NCI-H128 (cell line): Measurements from ENCODE around the gene SCN9A.
"Not testable (repeated sequence)": the region's sequence is repeated elsewhere in the genome, so short reads cannot be mapped to it uniquely, and the experiment has no call there.

ENCODE experiments used
- DNase-seq: peaks from one replicate; lab custom pipeline; 2025; ENCODE audit not compliant: unreplicated experiment; lab: John Stamatoyannopoulos, UW

SCN9A gene

GRCh38 chr2:166246901-166247300 is 128.8 kb downstream of the SCN9A start:
- no peak for DNase-seq

GRCh38 chr2:166242309-166242708 is 133.4 kb downstream of the SCN9A start:
- no peak for DNase-seq

GRCh38 chr2:166240387-166241313 is 135.1 kb downstream of the SCN9A start:
- DNase-seq, result no peak

GRCh38 chr2:166239548-166239947 is 136.2 kb downstream of the SCN9A start:
- no peak for DNase-seq

GRCh38 chr2:166238176-166238575 is 137.6 kb downstream of the SCN9A start:
- DNase-seq, result no peak

- DNase-seq, result no peak
Measured at GRCh38 chr2:166234112-166234846, 141.5 kb downstream of the SCN9A start.

GRCh38 chr2:166233244-166233643 is 142.5 kb downstream of the SCN9A start:
- no peak for DNase-seq

GRCh38 chr2:166230724-166231070 is 145.0 kb downstream of the SCN9A start:
- no peak for DNase-seq

GRCh38 chr2:166230024-166230723 is 145.6 kb downstream of the SCN9A start:
- DNase-seq, result no peak

GRCh38 chr2:166229678-166230023 is 146.1 kb downstream of the SCN9A start:
- DNase-seq, result no peak

GRCh38 chr2:166224197-166224596 is 151.5 kb downstream of the SCN9A start:
- no peak for DNase-seq

GRCh38 chr2:166223298-166223697 is 152.4 kb downstream of the SCN9A start:
- DNase-seq, result no peak

- no peak for DNase-seq
Measured at GRCh38 chr2:166211079-166211478, 164.7 kb downstream of the SCN9A start.

GRCh38 chr2:166209944-166210343 is 165.8 kb downstream of the SCN9A start:
- not testable (repeated sequence) for DNase-seq

GRCh38 chr2:166209367-166209766 is 166.4 kb downstream of the SCN9A start:
- DNase-seq, result not testable (repeated sequence)

GRCh38 chr2:166206153-166206552 is 169.6 kb downstream of the SCN9A start:
- not testable (repeated sequence) for DNase-seq

- no peak for DNase-seq
Measured at GRCh38 chr2:166202778-166203177, 173.0 kb downstream of the SCN9A start.

GRCh38 chr2:166197446-166197845 is 178.3 kb downstream of the SCN9A start:
- DNase-seq, result no peak

GRCh38 chr2:166193407-166193806 is 182.3 kb downstream of the SCN9A start:
- no peak for DNase-seq

GRCh38 chr2:166188084-166188483 is 187.7 kb downstream of the SCN9A start:
- no peak for DNase-seq

GRCh38 chr2:166184789-166185188 is 191.0 kb downstream of the SCN9A start:
- DNase-seq, result no peak

- DNase-seq, result no peak
Measured at GRCh38 chr2:166181813-166182154, 194.0 kb downstream of the SCN9A start.
